A673 (cell line): ENCODE measurements around the gene EBP. TPM values are rescaled to one million over a fixed set of nuclear protein-coding genes. Genes with fewer than 3 reads are reported as not detected.

Experiments
- BruUV-seq: library from RNA; stranded (reverse); fragments of 400-500 nt; replicated peaks from 2 replicates; lab custom pipeline; 2021; lab: Mats Ljungman, UMichigan
- CTCF ChIA-PET: fragments of 300-600 bp; sonication (Branson Sonifier 250); formaldehyde crosslinking; loops from one replicate; lab custom pipeline; 2022; ENCODE audit warnings: antibody characterized with exemption; lab: Charles Lee
- POLR2A ChIA-PET: fragments of 300-600 bp; sonication (Branson Sonifier 250); formaldehyde crosslinking; loops from one replicate; lab custom pipeline; 2022; ENCODE audit warnings: antibody characterized with exemption; ENCODE audit not compliant: low non-redundant PET; lab: Charles Lee
- DNase-seq: peaks from one replicate; pipeline ENCODE4 v3.0.0-alpha.2; 2015; ENCODE audit warnings: low spot score
- H3K27ac ChIP-seq: fragments of 200-600 bp; sonication (generic); 2 replicates; pipeline ENCODE4 v1.5.1; 2016; ENCODE audit warnings: mixed run types, low read depth, mild to moderate bottlenecking, mixed read lengths, antibody characterized with exemption, low read length; ENCODE audit not compliant: poor library complexity, severe bottlenecking
- H3K27me3 ChIP-seq: fragments of 200-600 bp; sonication (generic); replicated peaks from 2 replicates; pipeline ENCODE4 v1.6.1; 2017; ENCODE audit warnings: mixed run types, low read depth, mild to moderate bottlenecking, mixed read lengths, antibody characterized with exemption, low read length; ENCODE audit not compliant: insufficient read depth, poor library complexity
- H3K36me3 ChIP-seq: fragments of 200-600 bp; sonication (generic); 2 replicates; pipeline ENCODE4 v1.6.1; 2016; ENCODE audit warnings: mixed run types, mild to moderate bottlenecking, mixed read lengths, antibody characterized with exemption, low read length; ENCODE audit not compliant: insufficient read depth, poor library complexity, severe bottlenecking
- H3K4me1 ChIP-seq: fragments of 200-600 bp; sonication (generic); 2 replicates; pipeline ENCODE4 v1.6.1; 2017; ENCODE audit warnings: mixed run types, mild to moderate bottlenecking, mixed read lengths, antibody characterized with exemption, low read length; ENCODE audit not compliant: insufficient read depth, poor library complexity, severe bottlenecking
- H3K4me3 ChIP-seq: fragments of 200-600 bp; sonication (generic); 2 replicates; pipeline ENCODE4 v1.5.1; 2016; ENCODE audit warnings: low read depth, mixed run types, mild to moderate bottlenecking, mixed read lengths, low read length; ENCODE audit not compliant: poor library complexity, severe bottlenecking
- H3K9me3 ChIP-seq: fragments of 200-600 bp; sonication (generic); 2 replicates; pipeline ENCODE4 v1.6.1; 2016; ENCODE audit warnings: mixed run types, low read depth, mild to moderate bottlenecking, mixed read lengths, antibody characterized with exemption, low read length; ENCODE audit not compliant: poor library complexity, severe bottlenecking
- CTCF ChIP-seq: fragments of 300-800, 200-600 bp; sonication (generic); conservative IDR thresholded peaks from 2 replicates; pipeline ENCODE4 v1.5.1; 2017; ENCODE audit warnings: low read depth, mild to moderate bottlenecking, antibody characterized with exemption, low read length, moderate library complexity, mixed read lengths
- EZH2 ChIP-seq: fragments of 200-600 bp; sonication (generic); IDR thresholded peaks from 2 replicates; pipeline ENCODE4 v1.6.1; 2017; ENCODE audit warnings: borderline replicate concordance, low read depth, mild to moderate bottlenecking, mixed read lengths, antibody characterized with exemption, low read length; ENCODE audit not compliant: poor library complexity, severe bottlenecking
- intact Hi-C: fragments of 100-400 bp; cut with micrococcal nuclease; formaldehyde crosslinking; loops from one replicate; pipeline ENCODE4 v1.10.0; 2022; ENCODE audit not compliant: unreplicated experiment
- total RNA-seq: library from RNA; stranded (reverse); gene quantifications from 2 replicates; pipeline ENCODE4 v1.2.3, GENCODE V29; 2021

Gene EBP
- total RNA-seq, 1 experiment from 2014 or later = 155 TPM

GRCh38 chrX:48573690-48574269 is 52.2 kb downstream of the EBP start:
- TSS peak; percentile 87 for BruUV-seq
- Histone ChIP-seq H3K36me3 (peaks cover 34% of the 10 kb centered on the region), H3K27ac (peak overlapping the region; percentile 99), H3K9me3 (no peaks in the 10 kb centered on the region), H3K27me3 (no peaks in the 10 kb centered on the region), H3K4me3 (peak overlapping the region; percentile 71), H3K4me1 (peaks cover 4% of the 10 kb centered on the region)
- TF ChIP-seq CTCF (no peak), EZH2 (no peak)
- intact Hi-C loops = no loop called here
- CTCF ChIA-PET = no interaction called here
- peak; percentile 49 for DNase-seq
- POLR2A ChIA-PET = interaction anchor here (0.6 to 0.7 kb wide), 2 partner anchors 22 to 103 kb away, joined by 4 to 16 read pairs; no protein-coding TSS in a partner anchor

- peak within 1 kb of the TSS; percentile 99 for H3K27ac ChIP-seq
- ChIA-PET POLR2A (interaction anchor here (0.6 to 0.7 kb wide), 2 partner anchors 22 to 102 kb away, joined by 4 to 16 read pairs; no protein-coding TSS in a partner anchor), CTCF (interaction anchor here (0.6 to 0.7 kb wide), 2 partner anchors 15 to 992 kb away, joined by 3 read pairs; no protein-coding TSS in a partner anchor)
- intact Hi-C loops = no loop called here
- peak within 1 kb of the TSS; percentile 71 for H3K4me3 ChIP-seq
- peak; percentile 96 for DNase-seq
- no peaks in the 10 kb centered on the region for H3K9me3 ChIP-seq
- peaks cover 38% of the 10 kb centered on the region for H3K36me3 ChIP-seq
- TSS peak; percentile 72 for BruUV-seq
- no peaks in the 10 kb centered on the region for H3K27me3 ChIP-seq
- peaks cover 4% of the 10 kb centered on the region for H3K4me1 ChIP-seq
- TF ChIP-seq CTCF (peak; percentile 46), EZH2 (no peak)
Observed at GRCh38 chrX:48574270-48575266, 53.0 kb downstream of the EBP start, which contains the start of gene RBM3. TSS of gene RBM3 (plus strand) at chrX:48574484. CDS start at chrX:48575181, 697 bp downstream.

GRCh38 chrX:48575642-48576041 is 54.0 kb downstream of the EBP start:
- ChIA-PET CTCF (no interaction called here), POLR2A (interaction anchor here (0.6 kb wide), 1 partner anchor 426 kb away, joined by 7 read pairs; no protein-coding TSS in a partner anchor)
- Histone ChIP-seq H3K4me3 (peak overlapping the region; percentile 71), H3K36me3 (peaks cover 40% of the 10 kb centered on the region), H3K4me1 (peaks cover 4% of the 10 kb centered on the region), H3K27ac (peak overlapping the region; percentile 99), H3K9me3 (no peaks in the 10 kb centered on the region), H3K27me3 (no peaks in the 10 kb centered on the region)
- intact Hi-C loops = no loop called here
- no TSS peak for BruUV-seq
- DNase-seq = no peak
- TF ChIP-seq CTCF (no peak), EZH2 (no peak)
